Measurements from ENCODE around the gene ZNF317.

- TF ChIP-seq RAD21 (IDR thresholded peaks at IDR 0.05; ENCODE audit: low read depth) (no peak), TEAD4 (IDR thresholded peaks at IDR 0.05) (no peak), USF1 (IDR thresholded peaks at IDR 0.05) (no peak), TAF1 (IDR thresholded peaks at IDR 0.05; ENCODE audit: low read depth) (no peak), YY1 (IDR thresholded peaks at IDR 0.05; ENCODE audit: low read depth) (no peak), EP300 (IDR thresholded peaks at IDR 0.05; ENCODE audit: borderline replicate concordance) (no peak), FOXM1 (IDR thresholded peaks at IDR 0.05; ENCODE audit: borderline replicate concordance, low read depth) (no peak)
Observed at GRCh38 chr19:9128171-9128570, 12.0 kb upstream of the ZNF317 start.

All from Ishikawa (cell line).